Measurements from ENCODE around the gene VASN.
"Not testable (repeated sequence)": the region's sequence is repeated elsewhere in the genome, so short reads cannot be mapped to it uniquely, and the experiment has no call there.

Gene VASN

DNA sequence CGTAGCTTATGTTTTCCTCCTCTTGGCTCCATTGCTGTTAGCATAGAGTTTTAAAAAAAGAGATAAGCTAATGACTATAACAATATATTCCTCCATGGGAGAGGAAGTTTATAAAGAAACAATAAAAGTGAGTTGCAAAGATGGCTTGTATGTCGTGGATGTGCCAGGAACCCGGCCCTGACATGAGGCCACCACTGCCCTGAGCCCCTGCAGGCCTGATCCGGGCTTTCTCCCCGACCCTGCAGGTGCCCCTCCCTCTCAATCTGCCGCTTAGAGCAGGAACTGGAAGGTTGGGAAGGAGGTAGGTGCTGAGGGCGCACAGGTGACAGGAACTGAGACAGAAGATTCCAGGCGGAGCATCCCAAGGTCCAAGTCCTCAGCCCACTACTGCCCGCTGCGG is 32.2 kb upstream of the VASN start:
- Histone ChIP-seq H3K9ac (ENCODE audit: low read length) (no peak overlapping the region), H3K4me1 (ENCODE audit: control insufficient read depth, insufficient read depth, low read length) (no peaks in the 10 kb centered on the region), H3K36me3 (ENCODE audit: control insufficient read depth, insufficient read depth, low read length, severe bottlenecking) (peaks cover 32% of the 10 kb centered on the region), H3K4me3 (ENCODE audit: low read length) (no peak overlapping the region), H3K27me3 (replicated peaks; ENCODE audit: control insufficient read depth, insufficient read depth, low read length) (no peaks in the 10 kb centered on the region), H3K9me3 (ENCODE audit: control insufficient read depth, low read length) (no peaks in the 10 kb centered on the region)
- no peak for DNase-seq (ENCODE audit: low read depth)

DNA sequence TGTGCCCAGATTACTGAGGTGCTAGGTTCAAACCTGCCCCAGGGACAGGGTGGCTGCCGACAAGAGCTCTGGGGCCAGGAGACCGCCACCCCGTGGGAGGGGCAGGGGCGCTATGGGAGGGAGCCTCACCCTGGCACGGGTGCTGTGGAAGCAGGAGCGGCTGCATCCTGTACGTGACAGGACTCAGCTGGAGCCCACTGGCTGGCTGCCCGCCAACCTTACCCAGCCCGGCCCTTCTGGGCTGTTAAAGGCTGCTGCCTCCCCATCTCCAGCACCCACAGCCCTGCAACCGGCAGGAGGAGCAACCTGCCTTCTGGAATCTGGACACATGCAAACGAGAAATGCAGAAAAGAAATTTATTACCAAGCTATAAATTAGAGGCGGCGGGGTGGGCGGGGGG is 31.7 kb upstream of the VASN start:
- Histone ChIP-seq H3K9me3 (ENCODE audit: control insufficient read depth, low read length) (no peaks in the 10 kb centered on the region), H3K36me3 (ENCODE audit: control insufficient read depth, insufficient read depth, low read length, severe bottlenecking) (peaks cover 29% of the 10 kb centered on the region), H3K4me1 (ENCODE audit: control insufficient read depth, insufficient read depth, low read length) (no peaks in the 10 kb centered on the region), H3K4me3 (ENCODE audit: low read length) (no peak overlapping the region), H3K27me3 (replicated peaks; ENCODE audit: control insufficient read depth, insufficient read depth, low read length) (no peaks in the 10 kb centered on the region), H3K9ac (ENCODE audit: low read length) (no peak overlapping the region)
- no peak for DNase-seq (ENCODE audit: low read depth)

DNA sequence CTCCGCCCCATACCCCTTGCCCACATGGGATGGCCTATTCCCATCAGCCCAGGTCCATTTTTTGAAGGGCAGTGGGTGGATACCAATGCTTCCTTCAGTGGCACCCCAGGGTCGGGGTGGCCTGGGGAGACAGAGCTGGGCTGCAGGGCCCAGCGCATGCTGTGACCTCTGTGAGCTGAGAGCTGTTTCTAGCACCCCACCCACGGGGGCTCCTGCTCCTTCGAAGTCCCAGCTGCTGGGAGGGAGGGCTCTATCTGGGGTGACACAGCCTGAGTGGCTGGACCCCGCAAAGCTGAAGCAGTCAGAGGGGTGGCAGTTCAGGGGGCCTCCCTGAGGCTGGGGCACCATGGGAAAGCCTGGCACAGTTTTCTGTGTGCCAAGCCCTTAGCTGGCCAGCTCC is 31.2 kb upstream of the VASN start:
- H3K27me3 ChIP-seq (replicated peaks; ENCODE audit: control insufficient read depth, insufficient read depth, low read length): no peaks in the 10 kb centered on the region

DNA sequence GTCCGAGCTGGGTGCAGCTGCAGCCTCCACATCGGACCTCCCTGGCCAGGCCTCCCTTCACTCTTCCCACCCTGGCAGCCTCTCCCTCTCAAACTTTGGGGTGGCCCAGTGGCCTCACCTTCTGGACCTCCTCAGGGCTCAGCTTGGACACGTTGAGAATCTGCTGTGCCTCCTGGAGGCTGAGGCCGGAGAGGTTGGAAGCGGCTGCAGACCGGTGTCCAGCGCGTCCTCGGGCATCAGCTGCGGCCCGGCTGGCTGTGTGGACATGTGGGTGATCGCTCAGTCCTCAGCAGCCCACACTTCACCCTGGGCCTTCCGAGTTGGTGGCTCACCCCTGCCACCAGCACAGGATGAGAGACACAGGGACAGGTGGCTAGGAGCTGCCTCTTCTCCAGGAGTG is 30.4 kb upstream of the VASN start:
- DNase-seq (ENCODE audit: low read depth): no peak
- Histone ChIP-seq H3K9me3 (ENCODE audit: control insufficient read depth, low read length) (no peaks in the 10 kb centered on the region), H3K4me1 (ENCODE audit: control insufficient read depth, insufficient read depth, low read length) (peaks cover 8% of the 10 kb centered on the region), H3K4me3 (ENCODE audit: low read length) (no peak overlapping the region), H3K9ac (ENCODE audit: low read length) (no peak overlapping the region), H3K27me3 (replicated peaks; ENCODE audit: control insufficient read depth, insufficient read depth, low read length) (no peaks in the 10 kb centered on the region), H3K36me3 (ENCODE audit: control insufficient read depth, insufficient read depth, low read length, severe bottlenecking) (peaks cover 16% of the 10 kb centered on the region)

More for the DNA sequence above, 31.2 kb upstream of the VASN start:
- Histone ChIP-seq H3K4me1 (ENCODE audit: control insufficient read depth, insufficient read depth, low read length) (no peaks in the 10 kb centered on the region), H3K9ac (ENCODE audit: low read length) (no peak overlapping the region), H3K4me3 (ENCODE audit: low read length) (no peak overlapping the region), H3K9me3 (ENCODE audit: control insufficient read depth, low read length) (no peaks in the 10 kb centered on the region), H3K36me3 (ENCODE audit: control insufficient read depth, insufficient read depth, low read length, severe bottlenecking) (peaks cover 24% of the 10 kb centered on the region)
- DNase-seq (ENCODE audit: low read depth): no peak

DNA sequence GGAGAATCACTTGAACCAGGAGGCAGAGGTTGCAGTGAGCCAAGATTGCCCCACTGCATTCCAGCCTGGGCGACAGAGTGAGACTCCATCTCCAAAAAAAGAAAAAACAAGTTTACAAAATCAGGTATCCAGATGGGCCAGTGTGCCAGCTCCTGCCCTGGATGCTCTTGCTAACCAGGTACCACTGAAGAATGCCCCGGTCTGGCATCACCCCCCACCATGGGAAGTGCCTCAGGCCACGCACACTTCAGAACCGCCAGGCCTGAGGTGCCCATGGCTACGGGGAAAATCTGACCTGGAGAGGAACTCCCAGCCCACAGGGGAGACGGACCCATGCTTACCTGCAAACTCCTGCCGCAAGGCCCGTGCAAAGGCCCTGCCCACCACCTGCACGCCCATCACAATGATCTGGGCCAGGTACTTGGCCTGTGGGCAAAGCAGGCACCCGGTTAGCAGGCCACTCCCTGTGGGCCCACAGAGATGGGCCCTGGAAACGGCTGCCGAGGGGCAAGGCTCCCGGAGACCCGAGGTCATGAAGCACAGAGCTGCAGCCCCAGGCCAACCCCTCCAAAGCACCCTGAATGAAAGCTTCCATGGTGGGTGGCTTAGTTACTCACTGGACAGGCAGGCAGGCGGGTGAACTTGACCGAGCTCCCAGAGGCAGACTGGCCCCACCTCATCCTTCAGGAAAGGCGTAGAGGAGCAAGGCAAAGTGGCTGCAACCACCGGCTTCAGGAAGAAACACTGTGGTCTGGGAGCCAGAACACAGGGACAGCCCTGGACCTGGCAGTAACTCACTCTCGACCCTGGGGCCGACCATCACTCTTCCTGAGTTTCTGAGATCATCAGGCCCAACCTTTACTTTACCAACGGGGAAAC is 28.5 kb upstream of the VASN start:
- H3K9ac ChIP-seq (ENCODE audit: low read length): no peak overlapping the region
- no peaks in the 10 kb centered on the region for H3K27me3 ChIP-seq (replicated peaks; ENCODE audit: control insufficient read depth, insufficient read depth, low read length)
- H3K4me3 ChIP-seq (ENCODE audit: low read length): no peak overlapping the region
- DNase-seq (ENCODE audit: low read depth): no peak
- H3K9me3 ChIP-seq (ENCODE audit: control insufficient read depth, low read length): no peaks in the 10 kb centered on the region
- H3K36me3 ChIP-seq (ENCODE audit: control insufficient read depth, insufficient read depth, low read length, severe bottlenecking): peaks cover 13% of the 10 kb centered on the region
- peaks cover 26% of the 10 kb centered on the region for H3K4me1 ChIP-seq (ENCODE audit: control insufficient read depth, insufficient read depth, low read length)

DNA sequence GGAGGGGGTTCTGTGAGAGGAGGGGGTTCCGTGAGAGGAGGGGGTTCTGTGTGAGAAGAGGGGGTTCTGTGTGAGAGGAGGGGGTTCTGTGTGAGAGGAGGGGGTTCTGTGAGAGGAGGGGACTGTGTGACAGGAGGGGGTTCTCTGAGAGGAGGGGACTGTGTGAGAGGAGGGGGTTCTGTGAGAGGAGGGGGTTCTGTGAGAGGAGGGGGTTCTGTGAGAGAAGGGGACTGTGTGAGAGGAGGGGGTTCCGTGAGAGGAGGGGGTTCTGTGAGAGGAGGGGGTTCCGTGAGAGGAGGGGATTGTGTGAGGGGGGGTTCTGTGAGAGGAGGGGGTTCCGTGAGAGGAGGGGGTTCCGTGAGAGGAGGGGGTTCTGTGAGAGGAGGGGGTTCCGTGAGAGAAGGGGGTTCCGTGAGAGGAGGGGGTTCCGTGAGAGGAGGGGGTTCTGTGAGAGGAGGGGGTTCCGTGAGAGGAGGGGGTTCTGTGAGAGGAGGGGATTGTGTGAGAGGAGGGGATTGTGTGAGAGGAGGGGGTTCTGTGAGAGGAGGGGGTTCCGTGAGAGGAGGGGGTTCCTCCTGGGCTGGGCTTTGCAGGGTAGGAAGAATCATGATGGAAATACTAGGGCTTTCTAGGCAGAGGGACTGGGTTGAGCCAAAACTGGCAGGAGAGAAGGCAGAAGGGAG is 27.2 kb upstream of the VASN start:
- not testable (repeated sequence) for H3K9me3 ChIP-seq (ENCODE audit: control insufficient read depth, low read length); H3K4me3 ChIP-seq (ENCODE audit: low read length); H3K27me3 ChIP-seq (replicated peaks; ENCODE audit: control insufficient read depth, insufficient read depth, low read length); DNase-seq (ENCODE audit: low read depth); H3K9ac ChIP-seq (ENCODE audit: low read length)
- H3K36me3 ChIP-seq (ENCODE audit: control insufficient read depth, insufficient read depth, low read length, severe bottlenecking): peaks cover 13% of the 10 kb centered on the region
- H3K4me1 ChIP-seq (ENCODE audit: control insufficient read depth, insufficient read depth, low read length): peaks cover 30% of the 10 kb centered on the region

DNA sequence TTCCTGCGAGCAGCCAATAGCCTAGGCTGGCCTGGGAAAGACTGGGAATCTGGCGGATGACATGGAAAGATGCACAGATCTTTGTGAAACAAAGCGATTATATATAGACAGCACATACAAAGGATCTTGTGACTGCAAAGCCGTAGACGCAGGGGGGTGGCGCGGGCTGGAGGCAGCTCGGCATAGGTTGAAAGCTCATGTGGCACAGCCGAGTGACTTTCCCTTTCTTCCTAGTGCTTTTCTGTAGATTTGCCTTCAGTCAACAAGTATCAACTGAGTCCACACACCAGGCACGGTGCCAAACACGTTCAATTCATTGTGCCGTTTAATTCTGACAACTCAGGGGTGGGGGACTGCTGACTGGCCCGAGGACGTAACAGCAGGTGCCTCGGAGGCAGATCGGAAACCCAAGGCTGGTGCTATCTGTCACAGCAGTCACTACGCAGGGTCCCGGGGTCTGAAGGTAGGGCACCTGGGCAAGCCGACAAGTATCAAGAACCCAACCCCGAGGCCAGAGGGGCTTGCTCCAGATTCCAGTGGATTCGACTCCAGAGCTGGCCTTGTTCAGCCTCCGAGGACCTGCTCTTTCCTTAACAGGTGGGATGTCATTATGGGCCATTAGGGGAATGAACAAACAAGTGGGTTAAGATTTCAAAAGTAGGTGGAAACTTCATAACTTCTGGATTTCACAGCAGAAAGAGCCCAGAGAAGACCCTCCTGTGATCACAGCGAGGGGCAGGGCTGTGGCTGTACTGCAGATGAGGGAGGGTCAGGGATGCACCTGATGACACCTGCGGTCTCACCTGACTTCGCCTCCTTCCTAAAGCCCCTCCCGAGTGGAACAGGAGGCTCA is 26.4 kb upstream of the VASN start:
- no peaks in the 10 kb centered on the region for H3K9me3 ChIP-seq (ENCODE audit: control insufficient read depth, low read length)
- no peak overlapping the region for H3K9ac ChIP-seq (ENCODE audit: low read length)
- no peak for DNase-seq (ENCODE audit: low read depth)
- H3K4me1 ChIP-seq (ENCODE audit: control insufficient read depth, insufficient read depth, low read length): peaks cover 35% of the 10 kb centered on the region
- H3K27me3 ChIP-seq (replicated peaks; ENCODE audit: control insufficient read depth, insufficient read depth, low read length): no peaks in the 10 kb centered on the region
- peaks cover 12% of the 10 kb centered on the region for H3K36me3 ChIP-seq (ENCODE audit: control insufficient read depth, insufficient read depth, low read length, severe bottlenecking)
- H3K4me3 ChIP-seq (ENCODE audit: low read length): no peak overlapping the region

DNA sequence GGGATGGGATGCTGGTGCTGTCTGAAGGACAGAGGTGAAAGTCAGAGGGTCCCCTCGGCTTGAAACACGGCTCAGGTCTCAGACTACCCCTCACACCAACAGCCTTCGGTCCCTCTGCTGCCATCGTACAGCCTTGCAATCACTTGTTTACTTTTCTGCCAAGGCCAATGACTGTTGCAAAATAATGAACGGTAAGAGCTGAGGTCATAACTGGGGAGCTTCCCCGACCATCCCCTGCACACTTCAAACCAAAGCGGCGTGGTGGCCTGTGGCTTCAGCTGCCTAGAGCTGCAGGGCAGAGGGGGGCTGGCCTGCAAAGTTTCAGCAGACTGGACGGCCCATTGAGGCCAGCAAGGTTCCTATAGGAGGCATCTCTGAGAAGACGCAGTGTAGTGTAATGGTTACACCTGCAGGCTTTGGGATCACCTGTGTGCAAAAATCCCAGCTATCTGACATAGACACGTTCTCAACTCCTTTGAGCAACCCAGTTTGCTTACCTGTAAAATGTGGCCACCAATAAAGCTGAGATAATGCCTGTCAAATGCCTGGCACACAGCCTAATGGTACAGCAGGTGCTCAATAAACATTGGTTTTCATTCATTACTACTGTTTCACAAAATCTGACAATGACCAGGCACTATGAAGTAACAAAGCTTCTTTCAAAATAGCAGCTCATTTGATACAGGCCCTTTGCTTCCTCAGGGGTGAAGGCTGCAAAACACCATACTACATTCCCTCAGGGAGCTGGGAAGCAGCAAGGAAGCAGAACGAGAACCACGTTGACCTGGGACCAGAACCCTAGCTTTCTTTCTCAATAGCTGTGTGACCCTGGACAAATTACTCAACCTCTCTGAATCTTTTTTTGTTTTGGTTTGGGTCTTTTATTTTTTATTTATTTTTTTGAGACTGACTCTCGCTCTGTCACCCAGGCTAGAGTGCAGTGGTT is 25.5 kb upstream of the VASN start:
- H3K9me3 ChIP-seq (ENCODE audit: control insufficient read depth, low read length): no peaks in the 10 kb centered on the region
- H3K27me3 ChIP-seq (replicated peaks; ENCODE audit: control insufficient read depth, insufficient read depth, low read length): no peaks in the 10 kb centered on the region
- peaks cover 4% of the 10 kb centered on the region for H3K36me3 ChIP-seq (ENCODE audit: control insufficient read depth, insufficient read depth, low read length, severe bottlenecking)
- no peak overlapping the region for H3K9ac ChIP-seq (ENCODE audit: low read length)
- DNase-seq (ENCODE audit: low read depth): no peak
- peaks cover 39% of the 10 kb centered on the region for H3K4me1 ChIP-seq (ENCODE audit: control insufficient read depth, insufficient read depth, low read length)
- no peak overlapping the region for H3K4me3 ChIP-seq (ENCODE audit: low read length)

DNA sequence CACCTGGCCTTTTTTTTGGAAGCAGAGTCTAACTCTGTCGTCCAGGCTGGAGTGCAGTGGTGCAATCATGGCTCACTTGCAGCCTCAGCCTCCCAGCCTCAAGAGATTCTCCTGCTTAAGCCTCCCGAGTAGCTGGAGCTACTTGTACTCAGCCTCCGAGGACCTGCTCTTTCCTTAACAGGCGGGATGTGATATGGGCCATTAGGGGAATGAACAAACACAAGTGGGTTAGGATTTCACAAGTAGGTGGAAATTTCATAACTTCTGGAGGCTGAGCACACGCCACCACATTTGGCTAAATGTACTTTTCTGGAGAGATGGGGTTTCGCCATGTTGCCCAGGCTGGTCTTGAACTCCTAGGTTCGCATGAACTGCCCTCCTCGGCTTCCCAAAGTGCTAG is 24.6 kb upstream of the VASN start:
- Histone ChIP-seq H3K4me1 (ENCODE audit: control insufficient read depth, insufficient read depth, low read length) (peaks cover 42% of the 10 kb centered on the region), H3K9ac (ENCODE audit: low read length) (no peak overlapping the region), H3K9me3 (ENCODE audit: control insufficient read depth, low read length) (no peaks in the 10 kb centered on the region), H3K36me3 (ENCODE audit: control insufficient read depth, insufficient read depth, low read length, severe bottlenecking) (no peaks in the 10 kb centered on the region), H3K27me3 (replicated peaks; ENCODE audit: control insufficient read depth, insufficient read depth, low read length) (no peaks in the 10 kb centered on the region), H3K4me3 (ENCODE audit: low read length) (no peak overlapping the region)
- DNase-seq (ENCODE audit: low read depth): peak; percentile 30

DNA sequence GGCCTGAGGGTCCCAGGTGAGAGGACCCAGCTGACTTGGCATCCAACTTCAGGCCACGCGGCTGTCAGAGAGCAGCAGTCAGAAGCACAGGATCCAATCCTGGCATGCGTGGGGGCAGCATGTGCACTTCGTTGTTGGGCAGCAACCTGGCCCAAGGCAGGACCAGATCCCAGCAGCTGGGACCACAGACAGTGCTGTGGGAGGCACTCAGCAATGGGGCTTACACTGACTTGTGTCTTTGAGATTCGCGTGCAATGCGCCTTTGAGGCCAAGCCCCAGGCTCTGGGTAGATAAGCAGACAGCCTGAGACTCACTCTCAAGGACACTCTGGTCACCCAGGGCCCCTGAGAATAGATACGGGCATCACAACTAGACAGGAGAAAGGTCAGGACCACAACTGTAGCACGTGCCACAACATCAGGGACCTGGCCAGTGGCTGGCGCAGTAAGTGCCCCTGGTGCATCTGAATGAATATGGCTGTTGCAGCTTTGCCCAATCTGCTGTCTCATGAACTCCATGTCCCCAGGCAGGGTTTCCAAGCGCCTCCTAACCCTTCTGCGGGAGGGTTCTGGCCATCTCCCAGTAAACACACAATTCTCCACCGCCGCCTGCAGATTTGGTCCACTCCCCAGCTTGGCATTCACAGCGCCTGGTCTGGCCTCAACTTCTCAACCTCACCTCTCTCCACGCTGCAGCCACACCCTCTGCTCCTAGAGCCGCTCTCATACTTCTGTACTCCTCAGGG is 23.7 kb upstream of the VASN start:
- Histone ChIP-seq H3K36me3 (ENCODE audit: control insufficient read depth, insufficient read depth, low read length, severe bottlenecking) (no peaks in the 10 kb centered on the region), H3K9ac (ENCODE audit: low read length) (no peak overlapping the region)
- DNase-seq (ENCODE audit: low read depth): no peak

More for the DNA sequence above, 23.7 kb upstream of the VASN start:
- H3K9me3 ChIP-seq (ENCODE audit: control insufficient read depth, low read length): no peaks in the 10 kb centered on the region
- H3K4me1 ChIP-seq (ENCODE audit: control insufficient read depth, insufficient read depth, low read length): peaks cover 42% of the 10 kb centered on the region
- H3K4me3 ChIP-seq (ENCODE audit: low read length): no peak overlapping the region
- H3K27me3 ChIP-seq (replicated peaks; ENCODE audit: control insufficient read depth, insufficient read depth, low read length): no peaks in the 10 kb centered on the region
